GM19395 (cell line): ENCODE results near the gene ADARB1.
"Not testable (repeated sequence)": the region's sequence is repeated elsewhere in the genome, so short reads cannot be mapped to it uniquely, and the experiment has no call there.

Experiments
- ATAC-seq: cut with Tn5 transposase; IDR thresholded peaks from one replicate; pipeline ENCODE4 v1.9.1; 2021; ENCODE audit warnings: mild to moderate bottlenecking, moderate library complexity; ENCODE audit not compliant: unreplicated experiment

The ADARB1 gene

DNA sequence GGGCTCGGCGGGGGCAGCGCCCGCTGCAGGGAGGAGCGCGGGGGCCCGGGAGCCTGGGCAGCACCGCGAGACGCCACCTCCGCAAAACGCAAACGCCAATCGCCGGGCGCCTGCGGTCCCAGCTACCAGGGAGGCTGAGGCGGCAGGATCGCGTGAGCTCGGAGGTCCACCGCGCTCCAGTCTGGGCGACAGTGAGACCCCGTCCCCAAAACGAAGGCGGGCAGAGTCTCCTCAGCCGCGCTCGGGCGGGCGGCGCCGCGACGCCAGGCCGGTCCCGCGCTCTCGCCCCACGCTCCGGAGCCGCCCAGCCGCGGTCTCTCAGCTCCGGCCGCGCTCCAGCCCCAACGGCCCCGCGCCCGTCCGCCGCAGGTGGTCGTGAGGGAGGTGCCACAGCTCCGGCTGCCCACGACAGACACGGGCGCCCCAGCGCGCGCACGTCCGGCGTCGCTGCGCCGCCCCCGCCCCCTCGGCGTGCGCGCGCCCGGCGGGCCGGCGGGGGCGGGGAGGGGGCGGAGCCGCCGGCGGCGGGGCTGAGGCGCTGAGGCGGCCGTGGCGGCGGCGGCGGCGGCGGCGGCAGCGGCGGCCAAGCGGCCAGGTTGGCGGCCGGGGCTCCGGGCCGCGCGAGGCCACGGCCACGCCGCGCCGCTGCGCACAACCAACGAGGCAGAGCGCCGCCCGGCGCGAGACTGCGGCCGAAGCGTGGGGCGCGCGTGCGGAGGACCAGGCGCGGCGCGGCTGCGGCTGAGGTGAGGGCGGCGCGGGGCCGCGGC, at the start of gene ADARB1:
ADARB1 (plus strand) TSS at position 533 of the 770 bp plus-strand sequence. CDS start 97,077 bp downstream, outside the sequence.
- ATAC-seq, result no peak

DNA sequence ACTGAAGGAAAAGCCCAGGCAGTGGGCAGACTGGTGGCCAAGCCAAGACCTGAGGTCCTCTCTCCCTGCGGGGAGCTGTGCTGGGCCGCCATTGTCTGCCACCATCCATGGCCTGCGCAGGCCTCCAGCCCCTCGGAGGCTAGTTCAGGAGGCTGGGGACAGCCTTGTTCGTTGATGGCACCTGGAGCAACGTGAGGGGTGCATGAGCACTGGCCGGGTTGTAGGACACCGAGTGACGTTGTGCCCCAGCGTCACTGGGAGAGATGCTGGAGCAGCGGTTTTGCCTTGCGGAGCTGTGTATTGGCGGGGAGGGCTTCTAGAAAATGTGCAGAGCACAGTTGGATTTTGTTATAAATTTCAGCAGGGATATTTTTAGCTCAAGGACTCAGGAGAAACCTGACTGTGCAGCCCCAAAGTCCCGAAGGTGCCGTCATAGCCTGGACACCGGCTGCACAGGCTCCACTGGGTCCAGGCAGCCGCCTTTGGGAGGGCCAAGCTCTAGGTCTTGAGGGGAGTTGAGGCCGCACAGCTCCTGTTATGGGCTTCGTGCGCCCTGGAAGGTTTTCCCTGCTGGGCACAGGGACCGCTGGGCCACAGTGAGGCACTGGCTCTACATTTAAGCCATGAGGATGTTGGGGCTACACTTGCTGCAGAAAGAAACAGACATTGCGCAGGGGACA, 48.2 kb upstream of the ADARB1 start:
- no peak for ATAC-seq

DNA sequence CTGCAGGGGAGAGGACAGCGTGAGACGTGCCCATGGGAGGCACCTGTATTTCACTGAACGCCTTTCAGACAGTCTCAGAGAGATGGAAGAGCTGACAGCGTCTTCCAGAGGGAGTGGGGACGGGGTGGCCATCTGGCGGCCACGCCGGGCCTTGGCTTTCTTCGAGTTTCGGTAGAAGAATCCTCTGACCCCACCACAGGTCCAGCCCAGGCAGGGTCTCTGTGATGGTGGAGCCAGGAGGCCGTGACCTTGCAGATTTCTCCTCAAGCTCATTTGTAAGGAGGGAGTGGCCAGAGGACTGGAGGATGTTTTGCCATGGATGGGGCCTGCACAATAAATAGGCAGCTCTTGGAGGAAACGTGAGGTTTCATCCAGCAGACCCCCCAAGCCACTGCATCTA, 47.6 kb upstream of the ADARB1 start:
- no peak for ATAC-seq

DNA sequence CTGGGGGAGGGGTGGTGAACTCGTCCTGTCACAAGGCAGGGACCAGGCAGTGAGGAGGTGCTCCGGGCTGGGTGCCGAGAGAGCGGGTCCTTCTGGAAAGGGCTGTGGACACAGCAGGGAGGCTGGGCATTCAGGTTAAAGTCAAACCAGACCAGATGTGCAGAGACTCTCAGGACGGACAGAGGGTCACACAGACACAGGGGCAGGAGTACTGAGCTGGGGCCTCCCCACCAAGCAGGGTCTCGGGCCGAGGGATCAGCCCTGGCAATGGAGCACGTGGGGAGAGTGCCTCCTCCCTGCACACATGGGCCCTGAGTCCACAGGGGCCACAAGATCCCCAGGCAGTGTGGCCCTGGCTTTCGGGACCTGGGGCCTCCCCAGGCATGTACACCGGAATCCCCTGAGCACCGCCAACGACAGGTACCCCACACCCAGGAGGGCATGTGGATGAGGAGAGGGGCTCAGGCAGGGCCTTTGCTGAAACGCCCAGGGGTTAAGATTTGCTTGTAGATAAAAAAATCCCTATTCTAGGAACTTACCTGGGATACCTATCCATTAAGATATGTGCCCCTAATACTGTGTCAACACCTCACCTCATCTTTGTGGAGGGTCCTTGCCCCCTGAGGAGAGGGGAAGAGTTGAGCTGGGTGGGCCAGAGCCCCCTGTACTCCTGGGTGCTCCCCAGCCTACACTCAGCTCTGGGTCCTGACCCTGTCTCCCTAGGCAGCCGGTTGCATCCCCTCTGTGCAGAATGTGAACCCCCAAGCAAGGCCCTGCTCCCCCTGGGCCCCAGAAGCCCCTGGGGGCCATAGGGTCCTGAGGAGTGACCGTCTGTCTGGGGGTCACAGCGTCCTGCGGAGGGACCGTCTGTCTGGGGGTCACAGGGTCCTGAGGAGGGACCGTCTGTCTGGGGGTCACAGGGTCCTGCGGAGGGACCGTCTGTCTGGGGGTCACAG, 46.9 kb upstream of the ADARB1 start:
- no peak for ATAC-seq

DNA sequence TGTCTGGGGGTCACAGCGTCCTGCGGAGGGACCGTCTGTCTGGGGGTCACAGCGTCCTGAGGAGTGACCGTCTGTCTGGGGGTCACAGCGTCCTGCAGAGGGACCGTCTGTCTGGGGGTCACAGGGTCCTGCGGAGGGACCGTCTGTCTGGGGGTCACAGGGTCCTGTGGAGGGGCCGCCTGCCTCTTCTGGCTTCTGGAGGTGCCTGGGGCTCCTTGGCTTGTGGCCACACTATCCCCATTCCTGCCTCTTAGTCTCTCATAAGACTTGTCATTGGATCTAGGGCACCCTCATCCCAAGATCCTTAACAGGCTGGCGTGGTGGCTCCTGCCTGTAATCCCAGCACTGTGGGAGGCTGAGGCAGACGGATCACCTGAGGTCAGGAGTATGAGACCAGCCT, 45.7 kb upstream of the ADARB1 start:
- ATAC-seq, result not testable (repeated sequence)

DNA sequence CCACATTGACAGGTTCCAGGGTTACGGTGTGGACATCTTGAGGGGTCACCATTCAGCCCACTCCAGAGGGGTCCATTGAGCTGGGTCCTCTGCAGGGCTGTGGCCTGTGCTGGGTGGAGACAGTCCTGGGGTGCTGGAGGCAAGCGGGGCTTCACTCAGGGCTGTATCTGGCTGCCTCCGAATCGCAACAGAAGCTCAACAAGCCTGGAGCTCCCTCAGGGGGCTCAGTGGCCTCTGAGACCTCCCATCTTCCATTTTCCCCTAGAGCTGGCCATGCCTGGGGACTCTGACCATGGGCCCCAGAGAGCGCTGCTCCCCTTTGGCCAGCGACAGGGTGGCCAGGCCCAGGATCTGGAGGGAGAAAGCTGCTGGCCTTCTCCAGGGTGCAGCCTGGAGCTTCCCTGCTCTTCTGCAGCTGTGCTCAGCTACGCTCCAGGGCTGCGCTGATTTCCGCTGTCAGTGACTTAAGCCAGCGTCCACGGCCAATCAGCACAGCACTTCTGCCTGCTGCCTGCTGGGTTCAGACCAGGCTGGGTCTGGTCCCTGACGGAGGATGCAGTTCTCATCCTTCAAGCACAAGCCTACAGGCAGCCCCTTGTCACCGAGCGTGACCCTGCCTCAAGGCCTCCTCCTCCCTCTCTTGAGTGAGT, 45.0 kb upstream of the ADARB1 start:
- no peak for ATAC-seq

- no peak for ATAC-seq
Measured at GRCh38 chr21:45029948-45030681, 44.3 kb upstream of the ADARB1 start.

DNA sequence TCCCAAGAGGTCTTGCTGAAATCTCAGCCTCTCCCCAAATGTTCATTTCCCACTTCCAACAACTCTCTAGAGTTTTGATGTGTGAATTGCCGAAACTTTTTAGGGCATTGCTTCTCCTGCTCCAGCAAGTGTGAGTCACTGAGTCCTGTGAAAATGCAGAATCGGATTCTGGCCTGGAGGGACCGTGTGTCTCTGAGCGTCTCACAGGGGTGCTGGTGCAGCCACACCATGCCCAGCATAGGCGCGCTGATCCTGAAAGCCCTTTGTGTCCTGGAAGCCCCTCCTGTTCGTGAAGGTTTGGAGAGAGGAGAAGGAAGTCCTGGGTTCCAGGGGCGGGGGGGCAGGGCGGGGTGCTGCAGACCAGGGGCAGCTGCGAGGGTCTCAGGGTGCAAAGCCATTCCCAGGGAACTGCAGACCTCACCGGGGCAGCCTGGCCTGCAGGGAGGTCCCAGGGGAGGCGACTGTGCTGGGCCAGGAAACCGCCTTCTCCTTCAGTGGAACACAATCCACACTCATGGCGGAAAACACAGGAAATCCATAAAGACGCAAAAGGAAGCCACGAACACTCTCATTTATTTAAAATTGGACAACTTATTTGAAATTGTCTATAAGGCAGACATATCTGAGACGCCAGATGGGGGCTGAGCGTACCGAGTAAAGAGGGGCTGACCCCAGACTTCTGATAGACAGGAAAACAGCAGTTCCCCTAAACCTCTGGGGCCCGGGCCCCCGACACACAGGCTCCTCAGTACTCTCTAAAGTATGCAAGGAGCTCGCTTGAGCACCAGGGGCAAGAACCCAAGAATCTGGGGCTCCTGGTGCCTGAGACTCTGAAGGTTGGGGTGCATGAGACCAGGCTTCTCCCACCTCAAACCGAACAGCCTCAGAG, 43.5 kb upstream of the ADARB1 start:
- no peak for ATAC-seq

GRCh38 chr21:45031571-45032191, 42.7 kb upstream of the ADARB1 start:
- no peak for ATAC-seq

GRCh38 chr21:45032332-45032731, 42.0 kb upstream of the ADARB1 start:
- ATAC-seq, result no peak

- no peak for ATAC-seq
Measured at GRCh38 chr21:45032977-45033710, 41.2 kb upstream of the ADARB1 start.

DNA sequence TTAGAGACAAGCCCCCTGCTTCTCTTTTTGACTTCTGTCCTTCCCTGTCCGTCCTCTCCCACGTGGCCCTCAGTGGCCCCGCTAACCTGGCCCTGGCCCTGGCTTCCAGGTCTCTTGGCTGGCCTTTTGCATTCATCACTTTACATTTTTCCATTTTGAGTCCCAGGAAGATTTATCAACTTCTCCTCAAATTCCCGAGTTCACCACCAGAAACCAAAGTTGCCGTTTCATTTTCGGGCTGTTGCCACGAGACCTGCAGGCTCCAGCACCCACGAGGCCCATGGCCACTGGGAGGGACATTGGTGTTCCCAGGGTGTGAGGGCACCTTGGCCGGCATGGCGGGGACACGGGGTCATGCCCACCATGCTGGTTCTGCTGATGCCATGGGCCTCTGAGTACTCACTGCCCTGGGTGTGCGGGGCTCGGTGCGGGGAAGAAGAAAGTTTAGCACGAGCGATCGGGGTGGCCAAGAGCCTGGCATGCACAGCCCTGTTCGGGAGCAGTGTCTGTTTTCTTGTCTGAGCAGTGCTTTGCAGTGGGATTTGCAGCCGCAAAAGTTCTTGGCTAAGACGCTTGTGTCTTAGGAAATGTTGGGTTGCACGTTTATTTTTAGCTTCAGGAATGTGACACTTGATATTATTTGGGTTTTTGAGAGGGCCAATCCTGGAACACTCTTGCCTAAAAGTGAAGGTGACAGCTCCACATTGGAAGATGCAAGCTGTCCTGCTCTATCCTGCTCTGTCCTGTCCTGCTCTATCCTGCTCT, 40.4 kb upstream of the ADARB1 start:
- no peak for ATAC-seq

- no peak for ATAC-seq
Measured at GRCh38 chr21:45034556-45035476, 39.6 kb upstream of the ADARB1 start.

GRCh38 chr21:45035477-45035848, 38.9 kb upstream of the ADARB1 start:
- ATAC-seq, result no peak

GRCh38 chr21:45036630-45037029, 37.8 kb upstream of the ADARB1 start:
- no peak for ATAC-seq

DNA sequence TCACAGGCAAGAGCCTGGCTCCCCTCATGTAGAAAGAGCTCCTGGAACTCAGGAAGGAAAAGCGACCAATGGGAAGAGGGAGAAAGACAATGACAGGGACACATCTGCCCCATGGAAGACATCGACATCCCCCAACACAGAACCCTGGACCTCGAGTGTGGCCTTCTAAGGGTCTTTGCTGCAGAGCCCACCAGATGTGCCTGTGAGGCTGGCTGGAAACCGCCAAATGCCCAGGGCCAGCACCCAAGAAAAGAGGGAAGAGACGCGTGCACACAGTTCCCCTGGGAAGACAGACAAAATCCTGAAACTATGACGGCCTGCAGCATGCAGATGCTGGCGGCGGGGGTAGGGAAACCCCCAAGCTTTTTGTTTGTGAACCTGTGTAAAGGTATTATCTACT, 36.4 kb upstream of the ADARB1 start:
- ATAC-seq, result no peak
